Amniotic stem cell (primary cell): ENCODE data around the gene RABGAP1L.
"Not testable (repeated sequence)": the region's sequence is repeated elsewhere in the genome, so short reads cannot be mapped to it uniquely, and the experiment has no call there.

Experiments used
- DNase-seq: peaks from one replicate; lab custom pipeline; 2025; lab: John Stamatoyannopoulos, UW

The RABGAP1L gene

DNA sequence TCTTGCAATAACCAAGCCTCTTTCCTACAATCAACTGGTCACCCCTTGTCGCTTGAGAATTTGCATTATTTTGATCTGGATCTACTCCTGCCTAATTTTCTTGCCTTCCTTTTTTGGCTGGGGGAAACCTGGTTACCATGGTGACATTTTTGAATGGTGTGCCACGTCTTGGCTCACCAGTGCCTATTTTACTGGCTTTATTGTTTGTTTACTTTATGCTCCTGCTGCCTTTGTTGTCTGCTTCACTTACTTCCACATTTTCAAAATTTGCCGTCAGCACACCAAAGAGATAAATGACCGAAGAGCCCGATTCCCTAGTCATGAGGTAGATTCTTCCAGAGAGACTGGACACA, 289.2 kb downstream of the RABGAP1L start:
- no peak for DNase-seq

- no peak for DNase-seq
Observed at GRCh38 chr1:174448974-174449373, 289.7 kb downstream of the RABGAP1L start.

- no peak for DNase-seq
Observed at GRCh38 chr1:174451408-174451807, 292.1 kb downstream of the RABGAP1L start.

- no peak for DNase-seq
Observed at GRCh38 chr1:174465855-174466254, 306.5 kb downstream of the RABGAP1L start.

- DNase-seq, result no peak
Observed at GRCh38 chr1:174466607-174467006, 307.3 kb downstream of the RABGAP1L start.

DNA sequence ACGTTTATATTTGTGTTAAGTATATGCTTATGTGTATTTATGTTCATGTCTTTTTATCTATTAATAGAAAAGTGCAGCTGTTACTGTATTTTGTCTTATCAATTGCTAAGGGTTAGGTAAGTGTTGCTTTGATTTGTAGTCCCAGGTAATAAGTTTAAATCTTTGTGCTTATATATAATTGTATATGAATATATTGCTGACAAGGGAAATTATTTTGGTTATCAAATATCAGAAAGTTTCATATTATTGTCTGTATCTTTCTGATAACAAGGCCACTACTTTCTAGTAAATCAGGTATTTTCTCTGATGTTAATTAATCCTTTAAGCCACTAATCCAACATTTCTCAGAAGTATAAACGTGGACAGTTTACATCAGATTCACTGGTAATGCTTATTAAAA, 309.7 kb downstream of the RABGAP1L start:
- DNase-seq, result no peak

- no peak for DNase-seq
Observed at GRCh38 chr1:174469687-174470086, 310.4 kb downstream of the RABGAP1L start.

DNA sequence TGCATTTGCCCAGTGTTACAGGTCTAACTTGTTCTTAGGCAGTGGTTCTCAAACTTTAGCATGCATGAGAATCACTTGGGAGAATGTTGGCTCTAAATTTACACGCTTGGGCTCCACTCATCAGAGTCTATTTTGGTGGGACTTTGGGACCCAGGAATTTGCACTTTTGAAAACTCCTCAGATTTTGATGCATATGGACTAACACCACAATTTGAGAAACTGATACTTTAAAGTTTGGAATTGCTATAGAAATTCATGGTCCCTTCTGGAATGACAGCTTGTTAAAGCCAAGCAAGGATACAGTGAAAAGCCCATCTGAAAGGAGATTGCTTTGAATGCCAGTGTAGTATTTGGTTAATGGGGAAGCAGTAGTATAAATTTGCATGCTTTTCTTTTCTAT, 320.0 kb downstream of the RABGAP1L start:
- no peak for DNase-seq

- DNase-seq, result no peak
Observed at GRCh38 chr1:174480324-174480723, 321.0 kb downstream of the RABGAP1L start.

DNA sequence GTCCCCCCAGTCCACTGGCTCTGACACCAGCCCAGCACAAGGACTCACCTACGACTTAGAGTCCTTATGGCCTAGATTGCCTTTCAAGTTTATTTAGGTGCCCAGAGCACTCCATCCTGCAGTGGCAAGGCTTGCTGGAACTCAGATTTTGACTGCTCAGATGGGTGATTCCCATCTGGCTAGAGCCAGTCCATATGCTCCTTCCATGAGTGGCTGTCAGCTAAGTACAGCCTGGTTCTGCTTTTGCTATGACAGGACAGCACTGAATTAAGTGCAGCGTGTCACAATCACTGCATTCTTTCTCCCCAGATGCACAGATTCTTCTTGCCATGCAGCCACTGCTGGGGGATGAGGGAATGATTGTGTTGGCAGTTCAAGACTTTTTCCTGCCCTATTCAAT, 332.3 kb downstream of the RABGAP1L start:
- no peak for DNase-seq

DNA sequence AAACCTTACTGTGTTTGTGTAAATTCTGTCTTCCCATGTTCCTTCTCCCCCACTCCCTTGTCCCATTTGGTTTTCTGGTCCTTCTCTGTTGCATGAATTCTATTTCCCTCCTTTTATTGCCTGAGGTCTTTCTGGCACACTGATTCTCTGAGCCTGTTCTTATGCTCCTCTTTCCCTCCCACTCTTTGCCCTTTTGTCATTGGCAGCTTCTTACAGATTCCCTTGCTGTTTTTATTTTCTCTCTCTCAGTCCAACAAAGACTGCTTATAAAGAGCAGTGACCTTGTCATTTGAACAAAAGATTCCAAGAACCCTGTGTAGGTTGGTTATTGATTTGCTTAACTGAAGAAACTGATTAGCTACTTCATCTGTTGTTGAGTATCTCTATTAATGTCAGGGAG, 338.2 kb downstream of the RABGAP1L start:
- no peak for DNase-seq

DNA sequence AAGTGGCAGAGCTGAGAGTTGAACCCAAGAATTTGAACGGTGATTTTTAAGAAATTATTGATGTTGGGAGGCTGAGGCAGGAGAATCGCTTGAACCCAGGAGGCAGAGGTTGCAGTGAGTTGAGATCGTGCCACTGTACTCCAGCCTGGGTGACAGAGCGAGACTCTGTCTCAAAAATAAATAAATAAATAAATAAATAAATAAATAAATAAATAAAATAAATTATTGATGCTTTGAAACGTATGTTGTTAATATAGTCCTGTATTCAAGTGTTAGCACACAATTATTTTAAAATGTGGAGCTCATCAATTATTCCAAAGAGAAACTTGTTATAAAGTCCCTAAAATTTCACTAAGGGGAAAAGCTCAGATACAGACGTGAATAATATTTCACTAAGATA, 357.4 kb downstream of the RABGAP1L start:
- not testable (repeated sequence) for DNase-seq

- no peak for DNase-seq
Observed at GRCh38 chr1:174519844-174520243, 360.5 kb downstream of the RABGAP1L start.

- no peak for DNase-seq
Observed at GRCh38 chr1:174531751-174532150, 372.4 kb downstream of the RABGAP1L start.

DNA sequence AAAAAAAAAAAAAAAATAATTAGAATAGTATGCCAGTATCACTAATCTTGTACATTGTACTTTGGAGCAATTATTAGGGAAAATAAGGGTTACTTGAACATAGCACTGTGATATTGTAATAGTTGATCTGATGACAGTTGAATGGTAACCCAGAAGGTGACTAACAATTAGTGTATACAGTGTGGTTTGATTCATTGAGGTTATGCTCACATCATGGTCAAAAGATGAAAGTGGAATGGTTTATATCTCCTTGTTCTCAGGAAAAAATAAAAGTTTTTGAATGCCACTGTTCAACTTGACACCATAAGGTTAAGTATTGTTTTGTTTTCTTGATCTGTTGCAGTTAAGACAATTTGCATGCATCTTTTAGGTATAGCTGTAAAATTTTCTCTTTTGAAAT, 375.5 kb downstream of the RABGAP1L start:
- no peak for DNase-seq

GRCh38 chr1:174535207-174535606, 375.9 kb downstream of the RABGAP1L start:
- no peak for DNase-seq

GRCh38 chr1:174543421-174543820, 384.1 kb downstream of the RABGAP1L start:
- not testable (repeated sequence) for DNase-seq

GRCh38 chr1:174550296-174550695, 391.0 kb downstream of the RABGAP1L start:
- DNase-seq, result no peak

DNA sequence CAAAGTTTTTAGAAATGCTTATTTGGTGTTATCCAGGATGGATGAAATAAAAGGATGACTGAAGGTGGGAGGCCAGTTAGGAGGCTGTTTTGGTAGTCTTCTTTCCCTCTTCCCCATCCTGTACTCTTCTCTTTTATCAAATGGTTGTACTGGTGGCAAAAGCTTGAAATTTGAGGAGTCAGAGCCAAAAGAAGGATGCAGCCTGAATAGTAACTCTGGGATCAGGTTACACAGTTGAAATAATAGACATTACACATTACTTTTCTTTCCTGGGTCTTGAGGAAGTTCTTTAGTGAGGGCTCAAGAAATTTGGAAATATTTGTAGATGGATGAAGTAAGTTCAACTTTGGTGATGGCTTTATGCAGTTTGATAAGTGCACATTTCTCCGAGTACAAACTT, 397.1 kb downstream of the RABGAP1L start:
- no peak for DNase-seq

GRCh38 chr1:174568551-174568950, 409.2 kb downstream of the RABGAP1L start:
- DNase-seq, result no peak

GRCh38 chr1:174569240-174569639, 409.9 kb downstream of the RABGAP1L start:
- no peak for DNase-seq

- no peak for DNase-seq
Observed at GRCh38 chr1:174572771-174573170, 413.5 kb downstream of the RABGAP1L start.

- not testable (repeated sequence) for DNase-seq
Observed at GRCh38 chr1:174576120-174576519, 416.8 kb downstream of the RABGAP1L start.

DNA sequence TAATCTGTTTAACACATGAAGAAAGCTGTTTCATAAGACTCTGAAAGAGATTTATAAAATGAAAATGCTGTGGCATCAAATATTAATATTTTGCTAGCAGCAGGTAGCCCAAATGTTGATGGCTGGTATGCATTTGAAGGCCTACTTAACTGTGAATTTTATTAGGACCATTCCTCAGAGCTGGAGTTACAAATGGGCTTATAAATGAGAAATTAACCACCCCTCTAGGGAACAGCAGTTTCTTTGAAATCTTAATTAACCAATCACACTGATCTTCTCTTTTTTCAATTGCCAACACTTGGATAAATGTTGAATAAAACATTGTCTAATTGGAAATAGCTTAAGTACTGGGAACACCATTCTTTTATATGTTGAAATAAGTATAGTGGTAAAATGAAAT, 418.4 kb downstream of the RABGAP1L start:
- DNase-seq, result no peak

DNA sequence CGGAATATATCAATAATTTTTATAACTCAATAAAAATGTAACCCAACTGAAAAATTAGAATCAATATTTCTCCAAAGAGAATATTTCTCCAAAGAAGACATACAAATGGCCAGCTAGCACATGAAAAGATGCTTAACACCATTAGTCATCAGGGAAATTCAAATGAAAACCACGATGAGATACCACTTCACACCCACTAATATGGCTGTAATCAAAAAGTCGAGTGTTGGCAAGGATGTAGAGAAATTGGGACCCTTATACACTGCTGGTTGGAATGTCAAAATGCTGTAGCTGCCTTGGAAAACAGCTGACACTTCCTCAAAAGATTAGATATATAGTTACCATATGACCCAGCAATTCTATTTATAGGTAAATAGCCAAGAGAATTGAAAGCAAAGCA, 421.5 kb downstream of the RABGAP1L start:
- no peak for DNase-seq
